ENCODE results near the gene REV1.
"Not testable (repeated sequence)": the region's sequence is repeated elsewhere in the genome, so short reads cannot be mapped to it uniquely, and the experiment has no call there.

Gene REV1

DNA sequence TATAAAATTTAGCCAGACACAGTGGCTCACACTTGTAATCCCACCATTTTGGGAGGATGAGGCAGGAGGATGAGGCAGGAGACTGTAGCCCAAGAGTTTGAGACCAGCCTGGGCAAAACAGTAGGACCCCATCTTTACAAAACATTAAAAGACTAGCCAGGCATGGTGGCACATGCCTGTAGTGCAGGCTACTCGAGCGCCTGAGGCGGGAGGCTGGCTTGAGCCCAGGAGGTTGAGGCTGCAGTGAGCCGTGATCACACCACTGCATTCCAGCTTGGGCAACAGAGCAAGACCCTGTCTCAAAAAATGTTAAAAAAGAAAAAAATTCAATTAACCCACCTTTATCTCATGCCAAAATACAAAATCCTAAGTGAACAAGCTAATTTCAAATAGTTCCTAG, 4.0 kb downstream of the REV1 start:
- DNase-seq (ENCODE audit: low spot score) = no peak

- DNase-seq (ENCODE audit: low spot score) = no peak
These were observed 4.4 kb downstream of the REV1 start for GRCh38 chr2:99485411-99485810.

DNA sequence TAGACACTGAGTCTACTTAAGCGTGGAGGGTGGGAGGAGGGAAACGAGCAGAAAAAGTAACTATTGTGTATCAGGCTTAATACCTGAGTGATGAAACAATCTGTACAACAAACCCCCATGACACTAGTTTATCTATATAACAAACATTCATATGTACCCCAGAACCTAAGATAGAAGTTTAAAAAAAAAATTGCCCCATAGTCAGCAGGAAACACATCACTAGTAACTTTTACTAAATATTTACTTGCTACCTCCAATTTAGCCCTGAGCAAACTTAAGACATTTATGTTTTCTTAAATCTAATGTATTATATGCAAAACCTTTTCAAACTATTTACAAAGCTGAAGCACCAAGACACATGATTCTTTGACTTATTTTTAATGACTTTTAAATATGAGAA, 5.6 kb downstream of the REV1 start:
- DNase-seq (ENCODE audit: low spot score) = no peak

DNA sequence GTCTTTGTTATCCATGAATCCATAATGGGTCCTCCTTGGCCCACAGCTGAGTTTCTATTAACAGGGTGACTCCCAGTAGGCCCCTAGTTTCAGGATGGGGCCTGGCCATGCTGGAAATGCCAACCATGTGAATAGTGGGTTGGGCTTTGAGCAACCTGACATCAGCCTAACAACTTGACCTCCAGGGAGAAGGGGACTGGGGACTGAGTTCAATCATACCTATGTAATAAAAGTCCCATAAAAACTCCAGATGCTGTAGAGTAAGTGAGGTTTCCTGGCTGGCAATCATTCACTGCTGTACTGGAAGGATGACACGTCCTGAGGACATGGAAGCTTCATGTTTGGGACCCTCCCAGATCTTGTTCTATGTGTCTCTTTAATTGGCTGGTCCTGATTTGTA, 7.9 kb downstream of the REV1 start:
- no peak for DNase-seq (ENCODE audit: low spot score)

DNA sequence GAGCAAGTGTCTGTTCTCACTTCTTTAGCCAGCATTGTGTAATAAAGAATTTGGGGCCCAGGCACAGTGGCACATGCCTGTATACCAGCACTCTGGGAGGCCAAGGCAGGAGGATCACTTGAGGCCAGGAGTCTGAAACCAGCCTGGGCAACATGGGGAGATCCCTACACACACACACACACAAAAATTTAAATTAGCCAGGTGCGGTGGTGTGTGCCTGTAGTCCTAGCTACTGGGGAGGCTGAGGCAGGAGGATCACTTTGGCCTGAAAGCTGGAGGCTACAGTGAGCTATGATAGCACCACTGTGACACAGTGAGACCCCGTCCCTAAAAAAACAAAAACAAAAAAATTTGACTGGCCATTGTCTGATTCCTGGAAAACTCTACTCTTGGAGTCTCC, 8.3 kb downstream of the REV1 start:
- DNase-seq (ENCODE audit: low spot score) = no peak

DNA sequence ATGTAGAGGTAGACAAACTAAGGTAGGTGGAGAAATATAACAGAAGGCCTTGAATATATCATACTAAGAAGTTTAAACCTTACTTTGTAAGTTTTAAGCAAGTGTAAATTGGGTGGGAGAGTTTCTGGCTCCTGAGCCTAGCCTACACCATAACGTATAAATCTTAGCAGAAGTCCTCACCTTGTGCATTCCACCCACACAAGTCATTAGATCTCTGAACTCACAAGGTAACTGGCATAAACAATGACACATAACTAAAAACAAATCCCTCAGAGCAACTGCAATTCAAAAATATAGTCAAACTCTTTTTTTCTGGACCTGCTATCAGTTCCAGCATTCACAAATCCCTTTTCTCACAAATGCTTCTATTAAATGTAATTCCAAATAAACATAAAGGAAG, 9.4 kb downstream of the REV1 start:
- DNase-seq (ENCODE audit: low spot score) = no peak

GRCh38 chr2:99478632-99479031, 11.2 kb downstream of the REV1 start:
- no peak for DNase-seq (ENCODE audit: low spot score)

GRCh38 chr2:99477054-99477453, 12.8 kb downstream of the REV1 start:
- no peak for DNase-seq (ENCODE audit: low spot score)

DNA sequence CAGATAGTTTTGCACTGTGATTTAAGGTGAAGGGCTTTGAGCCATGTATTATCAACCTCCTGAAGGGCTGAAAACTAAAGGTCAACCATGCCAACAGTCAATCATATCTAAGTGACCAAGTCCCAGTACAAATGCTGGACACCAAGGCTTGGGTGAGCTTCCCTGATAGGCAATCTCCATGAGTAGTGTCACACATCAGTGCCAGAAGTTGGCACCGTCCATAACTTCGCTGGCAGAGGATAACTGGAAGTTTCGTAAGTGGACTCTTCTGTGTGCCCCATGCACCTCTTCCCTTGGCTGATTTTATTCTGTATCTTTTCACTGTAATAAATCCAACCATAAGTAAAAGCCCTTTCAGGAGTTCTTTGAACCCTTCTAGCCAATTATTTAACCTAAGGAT, 13.2 kb downstream of the REV1 start:
- no peak for DNase-seq (ENCODE audit: low spot score)

GRCh38 chr2:99475095-99475494, 14.7 kb downstream of the REV1 start:
- DNase-seq (ENCODE audit: low spot score) = not testable (repeated sequence)

GRCh38 chr2:99473518-99474083, 16.2 kb downstream of the REV1 start:
- DNase-seq (ENCODE audit: low spot score) = no peak

DNA sequence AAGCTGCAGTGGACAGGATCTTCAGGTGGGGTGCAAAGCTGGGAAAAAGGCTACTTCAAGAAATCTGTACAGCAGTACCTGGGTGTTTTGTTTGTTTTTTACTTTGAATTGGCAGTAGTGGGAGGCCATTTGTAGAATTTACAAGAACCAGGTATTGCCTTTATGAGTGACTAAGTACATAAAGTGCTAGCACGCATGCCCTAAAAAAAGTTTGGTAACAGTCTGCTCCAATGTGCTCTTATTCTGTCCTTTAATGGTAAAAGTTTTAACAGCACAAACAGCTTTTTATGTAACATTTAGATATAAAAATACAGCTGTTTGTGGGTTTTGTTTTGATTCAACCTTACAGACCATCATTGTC, 17.2 kb downstream of the REV1 start:
- no peak for DNase-seq (ENCODE audit: low spot score)

DNA sequence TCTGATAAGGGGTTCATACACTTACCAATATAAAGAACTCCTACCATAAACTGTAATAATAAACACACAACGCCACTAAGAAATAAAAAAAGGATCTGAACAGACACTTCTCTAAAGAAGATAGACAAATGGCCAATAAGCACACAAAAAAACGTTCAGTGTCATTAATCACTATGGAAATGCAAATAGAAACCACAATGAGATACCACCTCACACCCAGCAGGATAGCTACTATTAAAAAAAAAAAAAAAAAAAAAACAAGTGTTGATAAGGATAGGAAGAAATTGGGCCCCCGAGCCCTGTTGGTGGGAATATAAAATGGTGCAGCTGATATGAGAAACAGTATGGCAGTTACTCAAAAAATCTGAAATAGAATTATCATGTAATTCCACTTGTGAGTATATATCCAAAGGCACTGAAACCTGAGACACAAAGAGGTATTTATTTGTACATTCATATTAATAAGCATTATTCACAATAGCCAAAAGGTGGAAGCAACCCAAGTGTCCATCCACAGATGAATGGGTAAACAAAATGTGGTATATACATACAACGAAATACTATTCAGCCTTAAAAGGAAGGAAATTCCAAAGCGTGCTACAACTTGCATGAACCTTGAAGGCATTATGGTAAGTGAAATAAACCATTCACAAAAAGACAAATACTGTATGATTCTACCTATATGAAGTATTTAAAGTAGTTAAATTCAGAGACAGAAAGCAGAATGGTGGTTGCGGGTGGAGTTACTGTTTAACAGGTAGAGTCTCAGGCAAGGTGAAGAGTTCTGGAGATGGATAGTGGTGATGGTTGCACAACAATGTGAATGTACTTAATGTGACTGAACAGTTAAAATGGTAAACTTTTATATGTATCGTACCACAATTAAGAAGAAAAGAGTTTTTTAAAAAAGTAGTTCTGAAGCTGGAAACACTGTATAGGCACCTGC, 17.9 kb downstream of the REV1 start:
- DNase-seq (ENCODE audit: low spot score) = no peak

DNA sequence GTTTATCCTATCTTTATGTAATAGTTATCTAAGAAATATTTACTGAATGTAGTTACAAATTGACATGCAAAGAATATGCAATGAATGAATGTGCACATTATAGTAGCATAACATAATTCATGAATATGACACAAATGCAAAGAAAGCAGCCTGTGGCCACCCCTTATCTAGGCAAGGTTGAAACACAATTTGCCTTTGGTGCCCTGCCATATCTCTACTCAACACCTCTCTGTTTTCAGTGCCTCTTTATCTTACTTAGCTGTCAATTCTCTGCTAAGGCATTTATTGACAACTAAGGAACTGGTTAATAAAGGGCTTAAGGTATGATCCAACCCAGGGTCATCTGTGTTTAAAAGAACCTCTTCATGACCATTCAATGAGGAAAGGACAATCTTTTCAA, 18.9 kb downstream of the REV1 start:
- DNase-seq (ENCODE audit: low spot score) = no peak

DNA sequence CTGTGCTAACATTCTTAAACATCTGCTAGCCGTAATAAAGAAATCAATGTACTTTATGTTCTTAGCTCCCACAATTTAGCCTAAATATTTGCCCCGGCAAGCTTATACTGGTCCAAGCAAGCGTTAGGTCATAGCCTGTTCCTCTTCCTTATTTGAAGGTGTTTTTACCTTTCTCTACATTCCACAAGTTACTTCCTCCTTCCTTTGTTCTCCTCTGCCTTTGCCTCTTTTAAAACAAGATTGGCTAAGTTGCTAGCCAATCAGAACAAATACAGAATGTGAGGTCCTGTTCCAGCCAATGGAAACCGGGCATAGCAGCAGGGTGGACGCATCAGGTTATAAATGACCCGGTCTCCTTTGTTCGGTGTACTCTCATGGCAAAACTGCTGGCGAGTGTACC, 19.4 kb downstream of the REV1 start:
- not testable (repeated sequence) for DNase-seq (ENCODE audit: low spot score)

DNA sequence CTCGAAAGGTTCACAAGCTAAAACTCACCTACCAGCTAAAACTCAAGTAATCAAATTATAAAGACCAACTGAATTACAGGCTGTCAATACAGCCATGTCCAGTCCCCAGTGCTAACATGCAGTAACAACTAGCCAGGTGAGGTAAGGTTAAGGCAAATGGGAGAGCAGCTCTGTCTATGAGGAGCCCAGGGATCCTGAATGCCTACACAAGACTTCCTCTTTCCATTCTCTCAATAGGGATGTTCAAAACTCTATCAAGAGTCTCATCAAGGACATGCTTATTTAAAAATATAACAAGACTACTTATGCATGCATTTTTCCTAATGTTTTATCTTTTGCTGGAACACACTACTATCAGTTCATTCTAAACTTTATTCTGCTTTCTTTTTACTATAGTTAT, 20.4 kb downstream of the REV1 start:
- DNase-seq (ENCODE audit: low spot score) = no peak

GRCh38 chr2:99468155-99468554, 21.7 kb downstream of the REV1 start:
- DNase-seq (ENCODE audit: low spot score) = no peak

DNA sequence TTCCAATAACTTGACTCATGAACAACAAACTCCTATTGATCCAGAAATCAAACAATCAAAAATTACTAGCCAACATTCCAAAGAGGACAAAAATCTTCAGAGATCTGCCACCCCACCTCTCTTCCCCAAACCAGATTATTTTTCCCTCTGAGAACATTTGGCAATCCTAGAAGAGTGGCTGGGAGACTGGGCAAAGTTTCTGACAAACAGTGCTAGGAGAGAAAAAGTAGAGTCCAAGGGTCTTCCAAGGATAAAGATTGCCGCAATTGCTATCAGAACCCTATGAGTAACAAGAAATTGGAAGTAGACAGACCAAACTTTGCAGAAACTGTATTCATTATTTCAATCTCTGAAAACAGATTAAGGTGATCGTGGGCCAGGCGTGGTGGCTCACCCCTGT, 22.4 kb downstream of the REV1 start:
- no peak for DNase-seq (ENCODE audit: low spot score)

DNA sequence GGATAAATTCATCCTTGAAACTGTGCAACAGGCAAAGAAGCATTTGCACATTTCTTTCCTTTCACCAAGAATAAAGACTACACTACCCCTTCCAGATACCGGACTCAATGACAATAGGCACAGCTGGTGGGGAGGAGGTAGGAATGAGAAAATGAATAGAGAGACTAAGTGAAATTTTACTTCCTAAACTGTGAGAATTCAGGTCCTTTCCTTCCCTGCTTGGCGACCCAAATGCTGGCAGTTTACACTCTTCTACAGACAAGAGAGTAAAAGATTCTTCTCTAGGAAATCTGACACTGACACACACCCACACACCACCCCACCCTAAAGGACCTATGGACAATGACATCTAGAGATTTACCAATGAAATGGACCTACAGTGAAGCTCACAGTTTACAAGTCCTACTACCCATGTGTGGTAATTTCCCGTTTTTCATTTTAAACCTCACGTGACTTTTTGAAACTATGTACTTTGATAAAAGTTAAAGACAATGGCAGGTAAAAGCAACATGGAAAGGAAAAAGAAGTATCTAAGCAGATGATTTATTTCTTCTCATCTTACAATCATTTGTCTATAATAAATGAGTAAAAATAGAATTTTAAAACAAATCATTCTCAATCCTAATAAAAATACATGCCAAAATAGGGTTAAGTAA, 27.9 kb downstream of the REV1 start:
- no peak for DNase-seq (ENCODE audit: low spot score)

DNA sequence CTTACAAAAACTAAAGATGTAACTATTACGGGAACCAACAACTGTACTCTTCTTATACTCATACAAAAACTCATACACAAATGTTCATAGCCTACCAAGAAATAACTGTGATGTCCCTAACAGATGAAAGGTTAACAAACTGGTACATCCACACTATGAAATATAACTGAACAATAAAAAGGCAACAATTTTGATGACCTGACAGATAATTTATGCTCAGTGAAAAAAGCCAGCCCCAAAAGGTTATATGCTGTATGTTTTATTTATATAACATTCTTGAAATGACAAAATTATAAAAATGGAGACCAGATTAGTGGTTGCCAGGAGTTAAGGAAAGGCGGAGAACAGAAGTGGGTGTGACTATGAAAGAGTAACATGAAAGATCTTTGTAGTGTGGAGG, 31.3 kb downstream of the REV1 start:
- no peak for DNase-seq (ENCODE audit: low spot score)

- DNase-seq (ENCODE audit: low spot score) = no peak
These were observed 38.1 kb downstream of the REV1 start for GRCh38 chr2:99451686-99452085.

GRCh38 chr2:99451280-99451679, 38.5 kb downstream of the REV1 start:
- no peak for DNase-seq (ENCODE audit: low spot score)

DNA sequence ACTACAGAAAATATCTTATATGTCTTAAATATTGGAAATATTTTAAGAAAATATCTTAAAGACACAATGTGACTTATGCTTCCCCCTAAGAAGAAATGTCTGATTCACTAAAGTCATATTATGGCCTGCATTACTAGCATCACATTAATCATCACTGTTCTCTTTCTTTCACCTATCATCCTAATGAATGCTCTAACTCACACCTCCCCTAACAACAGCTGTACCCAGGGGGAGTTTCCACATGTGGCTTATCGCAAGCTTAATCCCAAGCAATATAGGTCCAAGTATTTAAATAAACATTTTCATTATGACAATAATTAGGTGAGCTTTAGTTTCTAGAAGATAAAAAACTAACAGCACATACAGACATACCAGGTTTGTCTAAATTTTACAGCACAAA, 39.6 kb downstream of the REV1 start:
- no peak for DNase-seq (ENCODE audit: low spot score)

Data from AG08395 (cell line).